CD14-positive monocyte (primary cell): ENCODE data around the gene ANP32B. TPM values are rescaled to one million over a fixed set of nuclear protein-coding genes. Genes with fewer than 3 reads are reported as not detected.

Experiments
- DNase-seq, 3 donors: peaks; one replicate each; pipeline ENCODE4 v3.0.0-alpha.2; 2011 to 2022
- H2AFZ ChIP-seq: 2 replicates; pipeline ENCODE4 v1.6.0; 2012; ENCODE audit warnings: mild to moderate bottlenecking, low read depth, low read length, inconsistent platforms; ENCODE audit not compliant: insufficient read depth, poor library complexity, severe bottlenecking
- H3K27ac ChIP-seq, 2 donors: 1 replicate in 1 of 2; 2 replicates in 1 of 2; pipeline ENCODE4 v1.5.1; 2012 to 2013; ENCODE audit warnings: low read length in 2 of 2, control low read depth in 1 of 2, inconsistent platforms in 1 of 2, low read depth in 1 of 2, mild to moderate bottlenecking in 1 of 2
- H3K27me3 ChIP-seq, 2 donors: one replicate each; pipeline versions ENCODE4 v1.6.0 to v1.6.1; 2011 to 2013; ENCODE audit warnings: low read length in 2 of 2; ENCODE audit not compliant: control insufficient read depth in 2 of 2, insufficient read depth in 2 of 2
- H3K36me3 ChIP-seq, 2 donors: replicated peaks in 1 of 2; 1 replicate in 1 of 2; 2 replicates in 1 of 2; pipeline versions ENCODE4 v1.5.1 to v1.6.1; 2012 to 2013; ENCODE audit warnings: low read length in 2 of 2, control low read depth in 1 of 2, inconsistent platforms in 1 of 2, mild to moderate bottlenecking in 1 of 2; ENCODE audit not compliant: insufficient read depth in 2 of 2, control insufficient read depth in 1 of 2
- H3K4me1 ChIP-seq, 2 donors: 1 replicate in 1 of 2; 2 replicates in 1 of 2; pipeline versions ENCODE4 v1.5.1 to v1.6.1; 2012 to 2013; ENCODE audit warnings: low read length in 2 of 2, control low read depth in 1 of 2, inconsistent platforms in 1 of 2, mild to moderate bottlenecking in 1 of 2, moderate library complexity in 1 of 2; ENCODE audit not compliant: insufficient read depth in 2 of 2, control insufficient read depth in 1 of 2
- H3K4me2 ChIP-seq: replicated peaks from 2 replicates; pipeline ENCODE3; 2012; ENCODE audit warnings: low read length, moderate library complexity, mild to moderate bottlenecking; ENCODE audit not compliant: poor library complexity, severe bottlenecking; ENCODE audit errors: extremely low read depth
- H3K4me3 ChIP-seq, 3 experiments: fragments of 200-600 bp in 1 of 3; sonication (generic) in 1 of 3; replicated peaks in 1 of 3; 1 replicate in 2 of 3; 2 replicates in 1 of 3; pipeline ENCODE4 v1.5.1; 2011 to 2013; ENCODE audit warnings: low read length in 3 of 3, mild to moderate bottlenecking in 3 of 3, control low read depth in 2 of 3, low read depth in 2 of 3, inconsistent platforms in 1 of 3, moderate library complexity in 1 of 3
- H3K79me2 ChIP-seq: 2 replicates; pipeline ENCODE4 v1.6.0; 2012; ENCODE audit warnings: mild to moderate bottlenecking, control low read depth, inconsistent platforms, low read length, moderate library complexity; ENCODE audit not compliant: insufficient read depth
- H3K9ac ChIP-seq: 2 replicates; pipeline ENCODE4 v1.6.0; 2017; ENCODE audit warnings: low read length, mild to moderate bottlenecking; ENCODE audit not compliant: insufficient read depth, poor library complexity, severe bottlenecking
- H3K9me3 ChIP-seq, 2 donors: replicated peaks in 1 of 2; 1 replicate in 1 of 2; 2 replicates in 1 of 2; pipeline versions ENCODE4 v1.5.1 to v1.6.1; 2012 to 2013; ENCODE audit warnings: low read length in 2 of 2, control low read depth in 1 of 2; ENCODE audit not compliant: control insufficient read depth in 1 of 2, insufficient read depth in 1 of 2
- H4K20me1 ChIP-seq: 2 replicates; pipeline ENCODE4 v1.6.0; 2012; ENCODE audit warnings: mild to moderate bottlenecking, low read length, control low read depth, moderate library complexity; ENCODE audit not compliant: insufficient read depth
- H3K27ac Mint-ChIP-seq, 7 donors: one replicate each; pipeline ENCODE4 v1.8.0; 2020; ENCODE audit warnings: mild to moderate bottlenecking in 7 of 7, mixed read lengths in 7 of 7, moderate library complexity in 6 of 7, inconsistent platforms in 2 of 7
- H3K27me3 Mint-ChIP-seq, 3 donors: one replicate each; pipeline ENCODE4 v1.8.0; 2021 to 2022; ENCODE audit warnings: low read depth in 3 of 3, mild to moderate bottlenecking in 3 of 3, mixed read lengths in 3 of 3, moderate library complexity in 3 of 3, inconsistent platforms in 1 of 3
- H3K36me3 Mint-ChIP-seq, 2 donors: one replicate each; pipeline ENCODE4 v1.8.0; 2020; ENCODE audit warnings: mixed read lengths in 2 of 2, inconsistent platforms in 1 of 2, mild to moderate bottlenecking in 1 of 2
- H3K4me1 Mint-ChIP-seq: one replicate; pipeline ENCODE4 v1.8.0; 2020; ENCODE audit warnings: mild to moderate bottlenecking, mixed read lengths
- H3K4me3 Mint-ChIP-seq, 2 donors: one replicate each; pipeline ENCODE4 v1.8.0; 2020; ENCODE audit warnings: mild to moderate bottlenecking in 2 of 2, mixed read lengths in 2 of 2, moderate library complexity in 1 of 2
- H3K9me3 Mint-ChIP-seq, 7 donors: one replicate each; pipeline ENCODE4 v1.8.0; 2020 to 2022; ENCODE audit warnings: mixed read lengths in 7 of 7, mild to moderate bottlenecking in 6 of 7, moderate library complexity in 6 of 7, inconsistent platforms in 2 of 7
- CTCF ChIP-seq: fragments of 200-600 bp; IDR thresholded peaks from one replicate; pipeline ENCODE4 v1.8.0; 2022; ENCODE audit warnings: antibody characterized with exemption, mild to moderate bottlenecking
- WGBS: methylation state at CpG from one replicate; pipeline ENCODE4 v1.1.5; 2013; ENCODE audit warnings: missing lambda C conversion rate; ENCODE audit not compliant: insufficient coverage; 5-methylcytosine and 5-hydroxymethylcytosine counted together
- intact Hi-C, 2 donors: fragments of 100-400 bp; cut with micrococcal nuclease; formaldehyde crosslinking; loops; one replicate each; pipeline versions ENCODE4 v1.15.0 to v1.15.1; 2023
- polyA plus RNA-seq, 3 donors: library from polyadenylated mRNA; depleted of rRNA in 1 of 3; unstranded in 2 of 3; stranded (reverse) in 1 of 3; fragments of 300-500 nt in 2 of 3; fragments of >200 nt in 1 of 3; fragmentation: Illumina TruSeq in 2 of 3; gene quantifications; 1 replicate in 2 of 3; 2 replicates in 1 of 3; pipeline ENCODE4 v1.2.3, GENCODE V29; 2012 to 2021

The ANP32B gene
- polyA plus RNA-seq, 3 donors: 29.7 to 40.7 (median 30.8) TPM

GRCh38 chr9:98008764-98009163 is 25.6 kb downstream of the ANP32B start:
- no peak overlapping the region for H3K4me2 ChIP-seq
- DNase-seq: no peak
- no peaks in the 10 kb centered on the region for H3K27me3 ChIP-seq
- no peak overlapping the region for H2AFZ ChIP-seq
- H3K4me3 ChIP-seq: no peak overlapping the region
- peaks cover 70% of the 10 kb centered on the region for H3K79me2 ChIP-seq
- WGBS: 100% methylated on average over 1 of the region's 3 CpGs
- H4K20me1 ChIP-seq: peaks cover 33% of the 10 kb centered on the region
- Mint-ChIP-seq H3K9me3 (peaks cover 0 to 1% (median 0%) of the 10 kb centered on the region in 7 donors), H3K27me3 (peaks cover 0 to 2% (median 0%) of the 10 kb centered on the region in 3 donors), H3K4me1 (peaks cover 11% of the 10 kb centered on the region), H3K4me3 (no peak overlapping the region), H3K27ac (peak overlapping the region in 2 of 7 donors; percentile 32 to 44), H3K36me3 (peaks cover 85 to 96% of the 10 kb centered on the region in 2 donors)
- peak overlapping the region in 1 of 2 donors; percentile 55 for H3K27ac ChIP-seq
- intact Hi-C loops: no loop called here
- TF ChIP-seq CTCF: no peak
- no peaks in the 10 kb centered on the region for H3K9me3 ChIP-seq
- H3K4me1 ChIP-seq: peaks cover 0 to 8% of the 10 kb centered on the region in 2 donors
- H3K9ac ChIP-seq: no peak overlapping the region
- peaks cover 92 to 100% of the 10 kb centered on the region in 2 donors for H3K36me3 ChIP-seq

- Mint-ChIP-seq H3K4me1 (peaks cover 11% of the 10 kb centered on the region), H3K4me3 (no peak overlapping the region), H3K36me3 (peaks cover 82 to 96% of the 10 kb centered on the region in 2 donors), H3K27ac (peak overlapping the region; percentile 42 to 91 (median 69)), H3K9me3 (peaks cover 0 to 1% (median 0%) of the 10 kb centered on the region in 7 donors), H3K27me3 (peaks cover 0 to 2% (median 0%) of the 10 kb centered on the region in 3 donors)
- H3K79me2 ChIP-seq: peaks cover 63% of the 10 kb centered on the region
- intact Hi-C loops: no loop called here
- DNase-seq: no peak
- H3K27ac ChIP-seq: peak overlapping the region in 1 of 2 donors; percentile 65
- no peak for TF ChIP-seq CTCF
- no peak overlapping the region for H3K9ac ChIP-seq
- H3K27me3 ChIP-seq: no peaks in the 10 kb centered on the region
- WGBS: 92% methylated on average over 3 of the region's 6 CpGs
- peaks cover 0 to 8% of the 10 kb centered on the region in 2 donors for H3K4me1 ChIP-seq
- H3K9me3 ChIP-seq: no peaks in the 10 kb centered on the region
- peaks cover 92 to 100% of the 10 kb centered on the region in 2 donors for H3K36me3 ChIP-seq
- H2AFZ ChIP-seq: no peak overlapping the region
- peaks cover 33% of the 10 kb centered on the region for H4K20me1 ChIP-seq
- H3K4me3 ChIP-seq: no peak overlapping the region
- no peak overlapping the region for H3K4me2 ChIP-seq
Measured at GRCh38 chr9:98009437-98009836, 26.3 kb downstream of the ANP32B start.
